NCI-H1930 (cell line): ENCODE results near the gene RCN2.
"Not testable (repeated sequence)": the region's sequence is repeated elsewhere in the genome, so short reads cannot be mapped to it uniquely, and the experiment has no call there.

Experiments used
- DNase-seq, 2 experiments: peaks; one replicate each; lab custom pipeline; 2025; lab: John Stamatoyannopoulos, UW

The RCN2 gene

DNA sequence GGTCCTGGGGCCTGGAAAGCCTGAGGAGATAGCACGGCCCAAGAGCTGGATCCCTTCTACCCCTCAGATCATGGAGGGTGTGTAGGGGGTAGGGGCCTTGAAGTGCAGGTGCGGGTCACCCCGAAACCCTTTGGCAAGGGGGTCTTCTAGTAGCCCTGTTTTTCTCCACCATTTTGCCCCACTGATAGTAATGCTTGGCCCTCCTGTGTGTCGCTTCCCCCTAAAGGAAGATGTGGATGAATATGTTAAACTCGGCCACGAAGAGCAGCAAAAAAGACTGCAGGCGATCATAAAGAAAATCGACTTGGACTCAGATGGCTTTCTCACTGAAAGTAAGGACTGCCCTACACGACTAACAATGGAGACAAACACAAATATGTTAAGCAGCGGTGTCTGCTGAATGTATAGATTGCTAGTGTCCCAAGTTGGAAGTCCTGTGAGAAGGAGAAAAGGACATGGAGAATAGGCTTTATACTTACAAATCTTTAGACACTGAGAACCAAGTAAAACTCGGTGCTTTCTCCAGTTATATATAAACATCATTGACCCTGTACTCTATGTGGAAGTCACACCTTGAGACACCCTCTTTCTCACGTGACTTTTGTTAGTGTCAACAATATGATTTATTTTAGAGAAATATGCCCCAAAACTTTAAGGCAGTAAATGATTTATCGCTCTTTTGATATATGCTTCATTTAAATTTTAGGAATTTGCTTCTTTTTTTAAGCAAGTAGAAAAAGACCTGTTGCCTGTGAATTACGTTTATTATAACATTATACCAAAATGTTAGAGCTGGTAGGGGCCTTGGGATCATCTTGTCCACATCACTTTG lies 802 bp downstream of the RCN2 start:
- DNase-seq = no peak

DNA sequence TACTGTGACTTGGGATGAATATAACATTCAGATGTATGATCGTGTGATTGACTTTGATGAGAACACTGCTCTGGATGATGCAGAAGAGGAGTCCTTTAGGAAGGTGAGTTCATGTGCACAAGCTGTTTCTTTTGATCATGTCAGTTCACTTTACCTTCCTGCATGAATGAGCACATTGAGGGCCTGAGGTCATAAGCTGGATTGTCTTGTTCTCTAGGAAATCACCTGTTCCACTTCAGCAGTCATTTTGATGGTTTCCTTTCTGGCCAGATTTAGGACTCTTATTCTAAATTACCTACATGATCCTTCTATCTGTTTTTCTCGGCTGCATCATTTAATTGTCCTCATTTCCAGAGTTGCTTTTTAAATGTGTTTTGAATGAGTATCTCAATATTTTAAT lies 4.1 kb downstream of the RCN2 start:
- DNase-seq = no peak

DNA sequence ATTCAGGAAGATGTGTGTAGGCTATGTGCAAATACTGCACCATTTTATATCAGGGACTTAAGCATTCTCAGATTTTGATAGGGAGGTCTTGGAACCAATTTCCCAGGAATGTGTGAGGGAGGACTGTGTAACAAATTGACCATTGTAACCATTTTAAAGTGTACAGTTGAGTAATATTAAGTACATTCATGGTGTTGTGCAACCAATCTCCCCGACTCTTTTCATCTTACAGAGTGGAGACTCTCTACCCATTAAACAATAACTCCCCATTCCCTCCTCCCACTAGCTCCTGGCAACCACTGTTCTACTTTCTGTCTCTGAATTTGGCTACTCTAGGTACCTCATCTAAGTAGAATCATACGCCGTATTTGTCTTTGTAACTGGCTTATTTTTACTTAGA lies 5.1 kb downstream of the RCN2 start:
- no peak for DNase-seq

- no peak for DNase-seq
These were observed 7.2 kb downstream of the RCN2 start for GRCh38 chr15:76938752-76939151.

GRCh38 chr15:76939715-76940114 lies 8.2 kb downstream of the RCN2 start:
- no peak for DNase-seq

GRCh38 chr15:76941636-76942035 lies 10.1 kb downstream of the RCN2 start:
- DNase-seq = no peak

DNA sequence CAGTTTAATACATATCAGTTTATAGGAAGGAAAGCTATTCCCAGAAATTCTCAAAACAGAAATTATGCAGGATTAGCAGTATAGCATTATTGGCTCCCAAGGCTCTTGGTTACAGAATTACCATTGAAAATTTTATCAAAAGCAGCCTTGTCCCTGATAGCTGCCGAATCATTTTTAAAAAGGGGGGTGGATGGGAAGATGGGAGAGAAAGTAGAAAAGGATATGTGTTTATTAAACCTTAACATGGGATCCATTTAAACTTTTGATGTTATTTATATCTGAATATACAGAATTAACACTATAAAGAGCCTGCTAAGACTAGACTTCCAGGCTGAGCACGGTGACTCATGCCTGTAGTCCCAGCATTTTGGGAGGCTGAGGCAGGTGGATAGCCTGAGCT lies 10.8 kb downstream of the RCN2 start:
- DNase-seq = no peak

DNA sequence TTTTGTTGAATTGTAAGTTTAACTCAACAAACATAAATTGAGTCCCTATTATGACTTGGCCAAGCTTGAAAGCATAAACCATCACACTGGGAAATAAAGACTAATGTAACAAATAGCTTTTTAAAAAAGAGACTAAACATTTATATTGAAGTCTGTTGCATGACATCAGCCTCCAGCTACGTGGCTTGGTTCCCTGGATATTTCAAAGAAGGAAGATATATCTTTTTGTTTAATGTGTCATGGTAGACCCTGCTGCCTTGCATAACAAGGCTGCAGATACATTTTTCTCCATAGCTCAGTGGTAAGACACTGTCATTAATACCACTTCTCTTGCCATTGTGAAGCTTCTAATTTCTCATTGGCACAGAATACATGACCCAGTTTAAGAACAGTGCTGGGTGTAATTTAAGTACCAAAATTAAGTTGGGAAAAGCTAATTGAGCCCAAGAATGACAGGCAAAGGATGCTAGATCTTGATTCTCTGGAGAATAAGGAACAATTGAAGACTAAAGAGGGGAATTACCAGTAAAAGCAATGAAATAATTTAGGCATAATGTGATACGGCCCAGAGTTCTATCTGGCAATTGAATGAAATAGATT lies 14.0 kb downstream of the RCN2 start:
- no peak for DNase-seq

- no peak for DNase-seq
These were observed 15.9 kb downstream of the RCN2 start for GRCh38 chr15:76947454-76947853.

- no peak for DNase-seq
These were observed 19.7 kb downstream of the RCN2 start for GRCh38 chr15:76951220-76951619.

- no peak for DNase-seq
These were observed 22.4 kb downstream of the RCN2 start for GRCh38 chr15:76953913-76954312.

- DNase-seq = no peak
These were observed 23.2 kb downstream of the RCN2 start for GRCh38 chr15:76954744-76955143.

DNA sequence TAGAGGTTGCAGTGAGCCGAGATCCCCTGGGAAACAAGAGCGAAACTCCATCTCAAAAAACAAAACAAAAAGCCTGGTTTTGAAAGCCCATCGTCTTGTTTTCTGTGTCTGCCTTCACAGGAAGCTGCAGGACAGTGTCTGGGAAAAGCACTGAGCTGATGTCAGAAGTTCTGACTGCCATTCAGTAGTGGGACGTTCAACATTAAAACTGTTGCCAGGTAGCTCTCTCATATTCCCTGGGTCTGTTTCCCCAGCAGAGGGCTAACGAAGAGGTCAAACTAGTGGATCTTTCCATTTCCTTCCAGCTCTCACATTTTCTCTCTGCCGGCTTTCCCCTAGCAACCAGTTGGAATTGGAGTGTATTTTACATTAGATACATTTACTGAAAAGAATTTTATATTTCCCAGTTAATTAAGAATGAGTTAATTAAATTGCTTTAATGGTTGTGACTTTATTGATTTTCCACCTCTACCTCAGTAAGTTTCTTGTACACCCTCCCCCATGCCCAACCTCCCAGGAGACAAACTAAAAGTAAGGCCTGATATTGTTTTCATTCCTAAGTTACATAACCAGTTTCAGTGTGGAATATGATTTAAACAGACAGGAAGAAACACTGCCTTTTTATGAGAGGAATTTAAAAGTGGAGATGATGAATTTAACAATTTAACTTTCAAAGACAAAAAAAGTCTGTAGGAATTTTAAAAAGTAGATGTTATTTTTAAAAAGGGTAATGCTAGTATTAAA lies 29.9 kb downstream of the RCN2 start:
- no peak for DNase-seq

GRCh38 chr15:76962337-76963013 lies 30.9 kb downstream of the RCN2 start:
- DNase-seq = no peak

DNA sequence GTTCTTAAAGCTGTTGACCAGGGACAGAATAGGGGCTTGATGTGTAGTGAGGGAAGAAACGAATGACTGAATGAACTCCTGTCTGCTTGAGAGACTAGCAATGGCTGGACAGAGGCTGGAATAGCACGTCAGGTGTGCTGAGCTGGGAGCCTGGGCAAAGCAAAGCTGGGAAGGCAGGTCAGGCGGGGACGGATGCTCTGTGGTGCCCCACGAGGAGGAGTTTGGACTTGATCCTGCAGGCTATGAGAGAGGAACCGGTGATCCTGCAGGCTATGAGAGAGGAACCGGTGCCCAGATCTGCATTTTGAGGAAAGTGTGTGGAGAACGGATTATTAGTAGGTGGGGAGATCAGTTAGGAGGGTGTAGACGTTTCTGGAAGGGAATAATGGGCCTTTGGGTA lies 32.0 kb downstream of the RCN2 start:
- DNase-seq = no peak

GRCh38 chr15:76964157-76964556 lies 32.6 kb downstream of the RCN2 start:
- no peak for DNase-seq

DNA sequence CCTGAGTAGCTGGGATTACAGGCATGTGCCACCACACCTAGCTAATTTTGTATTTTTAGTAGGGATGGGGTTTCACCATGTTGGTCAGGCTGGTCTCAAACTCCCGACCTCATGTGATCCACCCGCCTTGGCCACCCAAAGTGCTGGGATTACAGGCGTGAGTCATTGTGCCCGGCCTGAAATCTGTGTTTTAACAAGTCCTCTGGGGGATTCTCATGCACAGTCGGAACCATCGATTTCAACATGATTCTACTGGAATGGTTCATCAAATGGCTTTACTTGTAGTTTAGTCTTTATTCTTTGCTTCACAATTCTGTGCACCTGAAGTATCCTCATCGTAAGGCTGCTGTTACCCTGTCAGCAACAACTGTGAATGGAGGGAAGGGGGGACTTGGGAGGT lies 34.5 kb downstream of the RCN2 start:
- not testable (repeated sequence) for DNase-seq

DNA sequence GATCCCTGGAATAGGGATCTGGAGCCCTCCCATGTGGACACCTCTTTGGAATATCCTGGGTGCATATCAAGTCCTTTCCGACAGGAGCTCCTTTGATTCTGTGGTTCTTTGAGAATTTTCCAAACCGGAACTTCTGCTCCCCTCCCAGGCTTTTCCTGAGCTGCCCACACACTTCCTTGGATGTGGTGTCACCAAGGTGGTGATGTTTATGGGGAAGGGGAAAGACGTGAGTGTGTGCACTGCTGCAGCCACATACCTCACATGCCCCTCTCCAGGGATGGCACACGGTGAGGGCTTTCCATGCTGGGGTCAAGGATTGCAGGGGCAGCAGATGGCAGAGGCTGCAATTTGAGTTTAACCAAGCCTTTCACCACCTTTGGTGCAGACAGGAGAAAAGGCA lies 35.5 kb downstream of the RCN2 start:
- no peak for DNase-seq

GRCh38 chr15:76968306-76968705 lies 36.8 kb downstream of the RCN2 start:
- no peak for DNase-seq

DNA sequence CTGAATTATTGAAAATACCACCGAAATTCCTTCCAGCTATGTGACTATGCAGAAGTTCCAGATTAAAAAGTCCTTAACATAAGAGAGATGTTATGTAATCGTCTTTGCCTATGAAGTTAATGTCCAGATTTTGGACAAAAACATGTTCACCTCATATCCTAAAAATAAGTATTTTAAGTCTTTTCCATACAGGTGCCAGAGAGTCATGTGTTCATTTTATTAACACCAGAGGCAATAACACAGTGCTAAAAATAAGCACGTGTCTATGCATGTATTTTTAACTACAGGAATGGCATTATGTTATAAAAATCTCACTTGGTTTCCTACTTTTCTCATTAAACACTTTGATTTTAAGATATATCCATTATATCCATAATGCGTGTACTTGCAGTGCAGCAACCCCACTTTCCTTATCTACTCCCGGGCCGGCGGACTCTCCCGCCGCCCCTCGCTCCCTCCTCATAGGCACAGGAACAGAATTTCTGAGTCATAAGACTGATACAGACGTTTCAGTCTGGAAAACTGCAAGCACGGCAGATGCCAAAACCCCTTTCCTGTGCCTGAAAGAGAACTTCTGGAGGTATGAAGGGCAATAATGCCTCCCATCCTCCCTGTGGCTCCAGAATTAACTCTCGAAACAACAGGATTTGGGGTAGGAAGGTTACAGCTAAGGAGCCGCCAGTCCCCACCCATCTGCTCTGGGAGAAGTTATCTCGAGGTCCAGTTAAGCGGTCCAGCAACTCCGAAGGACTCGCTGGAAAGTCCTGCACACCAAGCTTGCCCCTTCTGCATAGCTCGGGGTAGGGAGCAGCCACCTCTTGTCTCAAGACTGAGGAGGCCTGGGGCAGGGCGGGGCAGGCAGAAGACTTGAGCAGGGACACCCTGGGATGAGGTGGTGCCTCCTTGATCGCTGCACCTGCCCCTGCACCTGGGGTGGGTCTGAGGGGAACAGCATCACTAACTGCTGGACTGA lies 41.1 kb downstream of the RCN2 start:
- no peak for DNase-seq

DNA sequence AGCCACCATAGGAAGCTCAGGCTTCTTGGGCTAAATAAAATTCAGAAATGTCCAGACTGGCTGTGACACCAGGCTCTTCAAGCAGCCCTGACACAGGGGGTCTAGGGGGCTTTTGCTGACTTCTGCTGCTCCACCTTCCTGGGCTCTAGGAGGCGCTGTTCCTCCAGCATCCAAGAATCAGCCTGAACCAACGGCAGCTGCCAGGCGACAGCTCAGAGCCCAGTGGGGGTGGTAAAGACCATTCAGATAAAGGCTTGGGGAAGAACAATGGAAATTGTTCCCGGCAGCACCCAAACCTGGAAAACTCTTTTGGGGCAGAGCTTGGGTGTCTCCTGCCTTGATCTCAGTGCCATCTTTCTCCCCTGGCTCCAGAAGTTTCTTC lies 41.8 kb downstream of the RCN2 start:
- no peak for DNase-seq
